SK-N-SH (cell line): ENCODE results near the gene KRT9. TPM values are rescaled to one million over a fixed set of nuclear protein-coding genes. Genes with fewer than 3 reads are reported as not detected.
"Not testable (repeated sequence)": the region's sequence is repeated elsewhere in the genome, so short reads cannot be mapped to it uniquely, and the experiment has no call there.

Source experiments
- CTCF ChIA-PET: fragments of 300-600, 350-600 bp; formaldehyde crosslinking; extraction: SDS; loops from one replicate; lab custom pipeline; 2021; lab: Yijun Ruan, JAX
- POLR2A ChIA-PET: fragments of 350-600 bp; sonication (Branson Sonifier 250); formaldehyde crosslinking; extraction: SDS; loops from one replicate; lab custom pipeline; 2020; ENCODE audit warnings: antibody characterized with exemption, inconsistent platforms; lab: Yijun Ruan, JAX
- DNase-seq: peaks from one replicate; pipeline ENCODE4 v3.0.0; 2012
- H2AFZ ChIP-seq: fragments of 200-600 bp; sonication (generic); 2 replicates; pipeline ENCODE4 v1.8.1; 2016; ENCODE audit warnings: antibody characterized with exemption, mild to moderate bottlenecking, low read depth
- H3F3A ChIP-seq: fragments of 200-600 bp; sonication (generic); replicated peaks from 2 replicates; pipeline ENCODE3; 2016; ENCODE audit warnings: antibody characterized with exemption, mild to moderate bottlenecking; ENCODE audit not compliant: insufficient read depth
- H3K27ac ChIP-seq, 2 experiments: fragments of 200-500 bp in 1 of 2; fragments of 200-600 bp in 1 of 2; sonication (Bioruptor generic) in 1 of 2; sonication (generic), shearing (Covaris generic) in 1 of 2; 2 replicates each; pipeline versions ENCODE4 v1.5.1 to v1.6.1; 2014 to 2016; ENCODE audit warnings: low read depth in 2 of 2, inconsistent platforms in 1 of 2, low read length in 1 of 2, mild to moderate bottlenecking in 1 of 2, mixed read lengths in 1 of 2
- H3K27me3 ChIP-seq: fragments of 200-600 bp; sonication (generic), shearing (Covaris generic); 2 replicates; pipeline ENCODE4 v1.6.1; 2016; ENCODE audit warnings: mixed run types; ENCODE audit not compliant: insufficient read depth
- H3K36me3 ChIP-seq, 2 experiments: fragments of 200-500 bp in 1 of 2; fragments of 200-600 bp in 1 of 2; sonication (Bioruptor generic) in 1 of 2; sonication (generic) in 1 of 2; replicated peaks in 1 of 2; 2 replicates each; pipeline versions ENCODE3 to v1.5.1; 2014 to 2016; ENCODE audit warnings: low read length in 1 of 2, mild to moderate bottlenecking in 1 of 2; ENCODE audit not compliant: insufficient read depth in 2 of 2, control insufficient read depth in 1 of 2
- H3K4me1 ChIP-seq, 2 experiments: fragments of 200-500 bp in 1 of 2; fragments of 200-600 bp in 1 of 2; sonication (Bioruptor generic) in 1 of 2; sonication (generic), shearing (Covaris generic) in 1 of 2; 2 replicates each; pipeline versions ENCODE4 v1.5.1 to v1.6.1; 2014 to 2016; ENCODE audit warnings: low read depth in 1 of 2, low read length in 1 of 2, mixed run types in 1 of 2; ENCODE audit not compliant: insufficient read depth in 2 of 2, control insufficient read depth in 1 of 2
- H3K4me2 ChIP-seq: fragments of 200-600 bp; sonication (generic), shearing (Covaris generic); 2 replicates; pipeline ENCODE4 v1.6.1; 2017; ENCODE audit warnings: mixed run types
- H3K4me3 ChIP-seq, 2 experiments: fragments of 200-500 bp in 1 of 2; fragments of 200-600 bp in 1 of 2; sonication (Bioruptor generic) in 1 of 2; sonication (generic), shearing (Covaris generic) in 1 of 2; 2 replicates each; pipeline versions ENCODE4 v1.5.1 to v1.8.1; 2014 to 2016; ENCODE audit warnings: low read depth in 2 of 2, inconsistent platforms in 1 of 2, low read length in 1 of 2, mild to moderate bottlenecking in 1 of 2, mixed read lengths in 1 of 2, moderate library complexity in 1 of 2
- H3K79me2 ChIP-seq: fragments of 200-600 bp; sonication (generic); 2 replicates; pipeline ENCODE4 v1.8.1; 2017; ENCODE audit warnings: mild to moderate bottlenecking; ENCODE audit not compliant: insufficient read depth
- H3K9ac ChIP-seq: fragments of 200-600 bp; sonication (generic); 2 replicates; pipeline ENCODE4 v1.6.1; 2017; ENCODE audit warnings: mixed run types
- H3K9me2 ChIP-seq: fragments of 200-600 bp; sonication (generic); 2 replicates; pipeline ENCODE4 v1.6.1; 2017; ENCODE audit warnings: mixed run types
- H3K9me3 ChIP-seq: fragments of 200-600 bp; sonication (generic); 2 replicates; pipeline ENCODE4 v1.6.1; 2017; ENCODE audit warnings: mixed run types, mild to moderate bottlenecking, moderate library complexity
- H4K20me1 ChIP-seq: fragments of 200-600 bp; sonication (generic); 2 replicates; pipeline ENCODE4 v1.6.1; 2017; ENCODE audit warnings: mild to moderate bottlenecking, mixed run types; ENCODE audit not compliant: insufficient read depth
- CHD2 ChIP-seq: fragments of 150-350 bp; IDR thresholded peaks from 2 replicates; pipeline ENCODE4 v1.6.1; 2018; ENCODE audit warnings: low read length; ENCODE audit not compliant: partially characterized antibody
- CTCF ChIP-seq: fragments of 200-600 bp; sonication (generic); IDR thresholded peaks from 2 replicates; pipeline ENCODE4 v1.6.1; 2017; ENCODE audit warnings: antibody characterized with exemption, mild to moderate bottlenecking, moderate library complexity
- ELF1 ChIP-seq: IDR thresholded peaks from 2 replicates; pipeline ENCODE4 v1.4.0; 2012
- EP300 ChIP-seq, 2 experiments: IDR thresholded peaks; 2 replicates each; pipeline versions ENCODE4 v1.4.0 to v1.6.1; 2012; ENCODE audit warnings: borderline replicate concordance in 1 of 2, low read depth in 1 of 2, low read length in 1 of 2
- FOXJ3 ChIP-seq: sonication (generic); formaldehyde crosslinking; IDR thresholded peaks from 2 replicates; pipeline ENCODE4 v1.5.1; 2020; ENCODE audit warnings: mild to moderate bottlenecking, missing genetic modification reagents
- FOXM1 ChIP-seq: IDR thresholded peaks from 2 replicates; pipeline ENCODE4 v1.4.0; 2012; ENCODE audit warnings: low read depth, mild to moderate bottlenecking
- IRF3 ChIP-seq: fragments of 150-350 bp; IDR thresholded peaks from 2 replicates; pipeline ENCODE4 v1.6.1; 2016; ENCODE audit warnings: mild to moderate bottlenecking, low read depth, low read length
- MEF2A ChIP-seq: IDR thresholded peaks from 2 replicates; pipeline ENCODE4 v1.4.0; 2012; ENCODE audit warnings: low read depth, borderline replicate concordance
- MXI1 ChIP-seq: IDR thresholded peaks from 2 replicates; pipeline ENCODE4 v1.6.1; 2012; ENCODE audit warnings: mild to moderate bottlenecking, low read depth, low read length, improper control_type of control experiment
- NFIC ChIP-seq: IDR thresholded peaks from 2 replicates; pipeline ENCODE4 v1.4.0; 2012; ENCODE audit warnings: borderline replicate concordance
- RAD21 ChIP-seq: IDR thresholded peaks from 2 replicates; pipeline ENCODE4 v1.6.1; 2012; ENCODE audit warnings: mild to moderate bottlenecking, low read length
- SIN3A ChIP-seq: IDR thresholded peaks from 2 replicates; pipeline ENCODE4 v1.6.1; 2012; ENCODE audit warnings: low read depth, mild to moderate bottlenecking, low read length, moderate library complexity, borderline replicate concordance
- TAF1 ChIP-seq: IDR thresholded peaks from 2 replicates; pipeline ENCODE4 v1.6.1; 2012; ENCODE audit warnings: low read depth, mild to moderate bottlenecking, low read length, moderate library complexity, borderline replicate concordance
- WGBS: methylation state at CpG from one replicate; pipeline ENCODE4 v1.1.6; 2017; ENCODE audit warnings: low lambda C conversion rate; 5-methylcytosine and 5-hydroxymethylcytosine counted together
- polyA plus RNA-seq, 3 experiments: library from polyadenylated mRNA; depleted of rRNA; stranded (reverse); fragments of >200 nt; gene quantifications; 2 replicates each; pipeline ENCODE4 v1.2.3, GENCODE V29; 2012
- TF ChIP-seq, protein P1 (sequence below): IDR thresholded peaks from 2 replicates; pipeline ENCODE4 v1.4.0; 2012; ENCODE audit warnings: low read depth

The KRT9 gene
- polyA plus RNA-seq, 1 of the 3 experiments (the other 2 are of a cell fraction): not detected

GRCh38 chr17:41585301-41586056 lies 13.6 kb upstream of the KRT9 start:
- ChIA-PET CTCF (interaction anchor here (1.5 to 3.1 kb wide), 4 partner anchors 15 to 63 kb away, joined by 4 to 21 read pairs (median 6); no protein-coding TSS in a partner anchor), POLR2A (no interaction called here)
- H3K9me2 ChIP-seq: no peaks in the 10 kb centered on the region
- H3K9me3 ChIP-seq: no peaks in the 10 kb centered on the region
- H3F3A ChIP-seq: no peaks in the 10 kb centered on the region
- H3K79me2 ChIP-seq: no peaks in the 10 kb centered on the region
- no peak overlapping the region for H3K27ac ChIP-seq
- no peak overlapping the region for H3K4me2 ChIP-seq
- no peak overlapping the region for H2AFZ ChIP-seq
- no peaks in the 10 kb centered on the region for H3K4me1 ChIP-seq
- TF ChIP-seq FOXM1 (no peak), MEF2A (no peak), CHD2 (no peak), MXI1 (no peak)
- TF ChIP-seq, protein P1, sequence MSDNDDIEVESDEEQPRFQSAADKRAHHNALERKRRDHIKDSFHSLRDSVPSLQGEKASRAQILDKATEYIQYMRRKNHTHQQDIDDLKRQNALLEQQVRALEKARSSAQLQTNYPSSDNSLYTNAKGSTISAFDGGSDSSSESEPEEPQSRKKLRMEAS: no peak
- H4K20me1 ChIP-seq: no peaks in the 10 kb centered on the region
- no peak overlapping the region for H3K9ac ChIP-seq
- no peak overlapping the region for H3K4me3 ChIP-seq
- no peaks in the 10 kb centered on the region for H3K36me3 ChIP-seq
- WGBS: 25% methylated on average over 2 of the region's 5 CpGs
- DNase-seq: no peak
- peaks cover 12% of the 10 kb centered on the region; the same call in 1 of the 2 replicates for H3K27me3 ChIP-seq

DNA sequence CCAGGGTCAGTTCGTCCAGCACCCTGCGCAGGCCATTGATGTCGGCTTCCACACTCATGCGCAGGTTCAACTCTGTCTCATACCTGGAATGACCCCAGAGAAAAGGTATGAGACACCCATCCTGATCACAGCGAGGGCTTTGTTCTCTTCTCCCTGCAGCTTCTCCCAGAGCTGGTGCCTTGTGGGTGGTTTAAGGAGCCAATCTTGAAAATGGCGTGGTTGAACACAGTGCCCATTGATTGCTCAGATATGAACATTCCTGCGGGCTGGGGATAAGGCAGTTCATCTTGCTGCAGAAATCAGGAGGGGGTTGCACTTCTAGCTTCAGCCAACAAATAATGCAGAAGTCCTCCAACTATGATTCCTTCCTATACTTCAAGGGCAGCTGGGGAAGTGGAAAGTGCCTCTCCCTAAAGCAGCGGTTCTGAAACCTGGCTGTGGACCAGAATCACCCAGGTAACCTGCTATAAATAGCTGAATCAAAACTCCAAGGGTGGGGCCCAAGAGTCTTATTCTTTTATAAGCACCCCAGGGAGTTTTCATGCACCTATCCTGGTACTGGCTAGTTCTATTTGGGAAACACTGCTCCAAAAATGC lies 12.6 kb upstream of the KRT9 start:
- POLR2A ChIA-PET, H3K27ac ChIP-seq, H3K9ac ChIP-seq, H3F3A ChIP-seq, H3K36me3 ChIP-seq, H3K9me3 ChIP-seq, H2AFZ ChIP-seq, H3K4me2 ChIP-seq, H4K20me1 ChIP-seq, H3K4me3 ChIP-seq, H3K4me1 ChIP-seq, H3K79me2 ChIP-seq, H3K27me3 ChIP-seq, H3K9me2 ChIP-seq, DNase-seq: not testable (repeated sequence)
- 58% methylated on average over 8 of the region's 8 CpGs for WGBS
- CTCF ChIA-PET: interaction anchor here (1.5 to 4.5 kb wide), 4 partner anchors 16 to 78 kb away, joined by 4 to 26 read pairs (median 12); no protein-coding TSS in a partner anchor

- Histone ChIP-seq H3K4me3 (no peak overlapping the region), H3K79me2 (no peaks in the 10 kb centered on the region), H3K9ac (no peak overlapping the region), H3K9me3 (no peaks in the 10 kb centered on the region), H3K9me2 (no peaks in the 10 kb centered on the region), H4K20me1 (no peaks in the 10 kb centered on the region), H3K27ac (no peak overlapping the region), H2AFZ (no peak overlapping the region), H3K27me3 (no peaks in the 10 kb centered on the region; the same call in 1 of the 2 replicates), H3F3A (no peaks in the 10 kb centered on the region), H3K36me3 (no peaks in the 10 kb centered on the region), H3K4me1 (peaks cover 0 to 3% of the 10 kb centered on the region in 2 experiments; a peak in 1 of 4 replicates), H3K4me2 (no peak overlapping the region)
- ChIA-PET CTCF (interaction anchor here (2.6 to 4.5 kb wide), 3 partner anchors 34 to 79 kb away, joined by 10 to 27 read pairs (median 26); no protein-coding TSS in a partner anchor), POLR2A (no interaction called here)
- 55% methylated on average over 28 of the region's 33 CpGs for WGBS
- no peak for DNase-seq
- no peak for TF ChIP-seq TAF1
- TF ChIP-seq MEF2A: no peak
- TF ChIP-seq FOXJ3: no peak
- TF ChIP-seq CTCF: no peak; the same call in 1 of the 2 replicates
- TF ChIP-seq RAD21: no peak
- TF ChIP-seq ELF1: no peak
- TF ChIP-seq IRF3: no peak
- no peak for TF ChIP-seq EP300 (IDR thresholded peaks at IDR 0.05; ENCODE audit: borderline replicate concordance in 1 of 2, low read depth in 1 of 2, low read length in 1 of 2)
- TF ChIP-seq NFIC: no peak
- TF ChIP-seq MXI1: no peak
- no peak for TF ChIP-seq SIN3A
Observed at GRCh38 chr17:41583137-41584127, 11.6 kb upstream of the KRT9 start.
